Astrocyte (in vitro differentiated cells and primary cell): ENCODE results near the gene C18orf32. TPM values are rescaled to one million over a fixed set of nuclear protein-coding genes. Genes with fewer than 3 reads are reported as not detected.

ENCODE experiments used
- DNase-seq: peaks from one replicate; pipeline ENCODE4 v3.0.0-alpha.2; 2010; ENCODE audit warnings: low read depth
- FAIRE-seq: peaks from 2 replicates; lab custom pipeline; 2011; peaks lifted over from hg19 to GRCh38; lab: Jason Lieb, UNC
- H2AFZ ChIP-seq: 2 replicates; pipeline ENCODE4 v1.6.0; 2012; ENCODE audit warnings: low read depth, low read length, inconsistent platforms
- H3K27ac ChIP-seq: 2 replicates; pipeline ENCODE4 v1.5.1; 2011; ENCODE audit warnings: low read depth, low read length, inconsistent platforms
- H3K27me3 ChIP-seq: 2 replicates; pipeline ENCODE4 v1.6.0; 2011; ENCODE audit warnings: low read length, inconsistent platforms; ENCODE audit not compliant: insufficient read depth
- H3K36me3 ChIP-seq: 2 replicates; pipeline ENCODE4 v1.5.1; 2011; ENCODE audit warnings: low read length, inconsistent platforms; ENCODE audit not compliant: insufficient read depth
- H3K4me1 ChIP-seq: 2 replicates; pipeline ENCODE4 v1.5.1; 2011; ENCODE audit warnings: low read length, inconsistent platforms; ENCODE audit not compliant: insufficient read depth
- H3K4me2 ChIP-seq: 2 replicates; pipeline ENCODE4 v1.6.0; 2012; ENCODE audit warnings: low read length, inconsistent platforms
- H3K4me3 ChIP-seq: 2 replicates; pipeline ENCODE4 v1.5.1; 2011; ENCODE audit warnings: low read depth, mild to moderate bottlenecking, low read length, inconsistent platforms; ENCODE audit not compliant: insufficient read depth
- H3K79me2 ChIP-seq: 2 replicates; pipeline ENCODE4 v1.6.0; 2012; ENCODE audit warnings: mild to moderate bottlenecking, low read length, inconsistent platforms; ENCODE audit not compliant: insufficient read depth
- H3K9ac ChIP-seq: 2 replicates; pipeline ENCODE4 v1.6.0; 2012; ENCODE audit warnings: mild to moderate bottlenecking, low read length, inconsistent platforms
- H3K9me3 ChIP-seq: 2 replicates; pipeline ENCODE4 v1.5.1; 2012; ENCODE audit warnings: low read depth, mild to moderate bottlenecking, low read length, inconsistent platforms; ENCODE audit not compliant: insufficient read depth
- H4K20me1 ChIP-seq: 2 replicates; pipeline ENCODE4 v1.6.0; 2012; ENCODE audit warnings: low read length, inconsistent platforms; ENCODE audit not compliant: insufficient read depth
- H3K27ac Mint-ChIP-seq: one replicate; pipeline ENCODE4 v1.8.0; 2021; ENCODE audit warnings: mild to moderate bottlenecking, mixed read lengths; ENCODE audit not compliant: unreplicated experiment
- H3K27me3 Mint-ChIP-seq: one replicate; pipeline ENCODE4 v1.8.0; 2021; ENCODE audit warnings: low read depth, mixed read lengths; ENCODE audit not compliant: unreplicated experiment
- H3K36me3 Mint-ChIP-seq: one replicate; pipeline ENCODE4 v1.8.0; 2021; ENCODE audit warnings: low read depth, mixed read lengths; ENCODE audit not compliant: unreplicated experiment
- H3K4me1 Mint-ChIP-seq: one replicate; pipeline ENCODE4 v1.8.0; 2021; ENCODE audit warnings: low read depth, mixed read lengths; ENCODE audit not compliant: unreplicated experiment
- H3K4me3 Mint-ChIP-seq: one replicate; pipeline ENCODE4 v1.8.0; 2021; ENCODE audit warnings: mild to moderate bottlenecking, moderate library complexity, mixed read lengths; ENCODE audit not compliant: unreplicated experiment
- H3K9me3 Mint-ChIP-seq: one replicate; pipeline ENCODE4 v1.8.0; 2021; ENCODE audit warnings: mild to moderate bottlenecking, mixed read lengths; ENCODE audit not compliant: unreplicated experiment
- CTCF ChIP-seq: IDR thresholded peaks from 2 replicates; pipeline ENCODE4 v1.5.1; 2011; ENCODE audit warnings: low read depth, mild to moderate bottlenecking, inconsistent platforms, low read length, moderate library complexity; ENCODE audit not compliant: insufficient read depth
- EZH2 ChIP-seq: IDR thresholded peaks from 2 replicates; pipeline ENCODE4 v1.6.1; 2012; ENCODE audit warnings: mild to moderate bottlenecking, low read length, inconsistent platforms; ENCODE audit not compliant: insufficient read depth
- total RNA-seq: library from RNA; stranded (reverse); gene quantifications from 2 replicates; pipeline ENCODE4 v1.2.1, GENCODE V29; 2021

Gene C18orf32
- total RNA-seq, 1 donor from 2014 or later = 40.3 TPM

- Mint-ChIP-seq H3K36me3 (peaks cover 22% of the 10 kb centered on the region), H3K4me3 (peak overlapping the region; percentile 100), H3K4me1 (peaks cover 28% of the 10 kb centered on the region), H3K9me3 (no peaks in the 10 kb centered on the region), H3K27ac (peak overlapping the region; percentile 93), H3K27me3 (no peaks in the 10 kb centered on the region)
- peak overlapping the region; percentile 91 for H3K4me3 ChIP-seq
- H3K79me2 ChIP-seq = peaks cover 52% of the 10 kb centered on the region
- DNase-seq (no peak), FAIRE-seq (no peak)
- peak overlapping the region; percentile 92 for H3K9ac ChIP-seq
- H3K27ac ChIP-seq = peak overlapping the region; percentile 77
- peaks cover 52% of the 10 kb centered on the region for H3K36me3 ChIP-seq
- no peak for TF ChIP-seq EZH2
- TF ChIP-seq CTCF = no peak
- H3K9me3 ChIP-seq = no peaks in the 10 kb centered on the region
- no peak overlapping the region for H2AFZ ChIP-seq
- H3K4me1 ChIP-seq = peaks cover 34% of the 10 kb centered on the region
- peaks cover 44% of the 10 kb centered on the region for H4K20me1 ChIP-seq
- H3K27me3 ChIP-seq = no peaks in the 10 kb centered on the region
- H3K4me2 ChIP-seq = peak overlapping the region; percentile 94
Observed at GRCh38 chr18:49486134-49486533, 900 bp downstream of the C18orf32 start.

- H3K9ac ChIP-seq = no peak overlapping the region
- no peak overlapping the region for H3K4me3 ChIP-seq
- H4K20me1 ChIP-seq = peaks cover 23% of the 10 kb centered on the region
- peaks cover 34% of the 10 kb centered on the region for H3K36me3 ChIP-seq
- TF ChIP-seq EZH2 (no peak), CTCF (no peak)
- peaks cover 10% of the 10 kb centered on the region for H3K4me1 Mint-ChIP-seq
- no peak overlapping the region for H3K27ac ChIP-seq
- no peak overlapping the region for H3K4me2 ChIP-seq
- no peaks in the 10 kb centered on the region for H3K27me3 ChIP-seq
- H3K27me3 Mint-ChIP-seq = no peaks in the 10 kb centered on the region
- no peak overlapping the region for H2AFZ ChIP-seq
- no peak overlapping the region for H3K4me3 Mint-ChIP-seq
- FAIRE-seq = no peak
- peaks cover 12% of the 10 kb centered on the region for H3K36me3 Mint-ChIP-seq
- H3K79me2 ChIP-seq = peaks cover 35% of the 10 kb centered on the region
- H3K9me3 Mint-ChIP-seq = no peaks in the 10 kb centered on the region
- H3K4me1 ChIP-seq = peaks cover 16% of the 10 kb centered on the region
- H3K27ac Mint-ChIP-seq = no peak overlapping the region
- no peak for DNase-seq
- H3K9me3 ChIP-seq = no peaks in the 10 kb centered on the region
Observed at GRCh38 chr18:49483198-49483597, 3.8 kb downstream of the C18orf32 start.

- no peak overlapping the region for H2AFZ ChIP-seq
- no peak overlapping the region for H3K27ac Mint-ChIP-seq
- no peaks in the 10 kb centered on the region for H3K9me3 ChIP-seq
- H3K4me3 Mint-ChIP-seq = no peak overlapping the region
- no peak for FAIRE-seq
- H3K27me3 Mint-ChIP-seq = no peaks in the 10 kb centered on the region
- H3K27me3 ChIP-seq = no peaks in the 10 kb centered on the region
- H3K4me3 ChIP-seq = no peak overlapping the region
- no peak overlapping the region for H3K9ac ChIP-seq
- H4K20me1 ChIP-seq = peaks cover 13% of the 10 kb centered on the region
- H3K4me2 ChIP-seq = no peak overlapping the region
- peaks cover 35% of the 10 kb centered on the region for H3K79me2 ChIP-seq
- H3K4me1 Mint-ChIP-seq = peaks cover 2% of the 10 kb centered on the region
- no peak for DNase-seq
- H3K4me1 ChIP-seq = peaks cover 13% of the 10 kb centered on the region
- no peak overlapping the region for H3K27ac ChIP-seq
- H3K36me3 Mint-ChIP-seq = peaks cover 9% of the 10 kb centered on the region
- H3K36me3 ChIP-seq = peaks cover 27% of the 10 kb centered on the region
- H3K9me3 Mint-ChIP-seq = no peaks in the 10 kb centered on the region
- TF ChIP-seq EZH2 (no peak), CTCF (no peak)
Observed at GRCh38 chr18:49481907-49482306, 5.1 kb downstream of the C18orf32 start.
